BLaER1 (cell line): Measurements from ENCODE around the gene ABCG1.
A peak's percentile ranks its signal among the peaks of the same experiment; 100 is the strongest.

Experiments used
- H3K27ac ChIP-seq: shearing (Covaris generic); formaldehyde crosslinking; 2 replicates; pipeline ENCODE4 v1.8.1; 2022
- H3K27me3 ChIP-seq: shearing (Covaris generic); formaldehyde crosslinking; 2 replicates; pipeline ENCODE4 v1.8.1; 2022
- H3K36me3 ChIP-seq: shearing (Covaris generic); formaldehyde crosslinking; 2 replicates; pipeline ENCODE4 v1.8.1; 2022
- H3K4me1 ChIP-seq: shearing (Covaris generic); formaldehyde crosslinking; 2 replicates; pipeline ENCODE4 v1.8.1; 2022
- H3K4me2 ChIP-seq: shearing (Covaris generic); formaldehyde crosslinking; 2 replicates; pipeline ENCODE4 v1.8.1; 2022
- H3K4me3 ChIP-seq: shearing (Covaris generic); formaldehyde crosslinking; 2 replicates; pipeline ENCODE4 v1.8.1; 2022
- H3K9ac ChIP-seq: shearing (Covaris generic); formaldehyde crosslinking; 2 replicates; pipeline ENCODE4 v1.8.1; 2022
- H3K9me3 ChIP-seq: shearing (Covaris generic); formaldehyde crosslinking; 2 replicates; pipeline ENCODE4 v1.8.1; 2022
- H4K20me1 ChIP-seq: shearing (Covaris generic); formaldehyde crosslinking; 2 replicates; pipeline ENCODE4 v1.8.1; 2022
- Cebpa-rat ChIP-seq: shearing (Covaris generic); IDR thresholded peaks from 2 replicates; pipeline ENCODE4 v1.8.1; 2022

ABCG1 gene

DNA sequence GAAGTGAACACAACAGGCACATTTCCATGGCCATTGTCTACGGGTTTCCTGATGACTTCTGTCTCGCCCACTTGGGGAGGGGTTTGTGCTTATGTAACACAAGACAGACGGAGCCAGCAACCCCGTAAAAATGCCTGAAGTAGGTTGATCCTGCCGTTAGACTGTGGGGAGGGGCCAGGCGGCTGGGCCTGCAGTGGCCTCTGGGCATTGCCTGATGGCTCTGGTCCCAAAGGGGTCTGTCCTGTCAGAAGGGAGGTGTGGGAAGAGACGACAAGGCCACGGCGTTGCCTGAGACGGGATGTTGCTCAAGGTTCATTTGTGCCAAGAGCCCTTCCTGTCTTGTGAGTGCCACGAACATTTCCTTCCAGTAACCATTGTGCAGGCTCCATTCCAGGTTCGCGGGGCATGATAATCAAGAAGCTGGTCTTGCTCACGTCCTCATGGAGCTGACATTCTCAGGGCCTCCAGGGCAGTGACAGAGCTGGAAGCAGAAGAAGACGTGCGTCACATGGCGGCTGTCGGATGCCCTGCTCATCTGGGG is 44.7 kb downstream of the ABCG1 start:
- H3K27ac ChIP-seq = no peak overlapping the region
- peaks cover 90% of the 10 kb centered on the region for H3K4me1 ChIP-seq
- no peak for TF ChIP-seq Cebpa-rat

DNA sequence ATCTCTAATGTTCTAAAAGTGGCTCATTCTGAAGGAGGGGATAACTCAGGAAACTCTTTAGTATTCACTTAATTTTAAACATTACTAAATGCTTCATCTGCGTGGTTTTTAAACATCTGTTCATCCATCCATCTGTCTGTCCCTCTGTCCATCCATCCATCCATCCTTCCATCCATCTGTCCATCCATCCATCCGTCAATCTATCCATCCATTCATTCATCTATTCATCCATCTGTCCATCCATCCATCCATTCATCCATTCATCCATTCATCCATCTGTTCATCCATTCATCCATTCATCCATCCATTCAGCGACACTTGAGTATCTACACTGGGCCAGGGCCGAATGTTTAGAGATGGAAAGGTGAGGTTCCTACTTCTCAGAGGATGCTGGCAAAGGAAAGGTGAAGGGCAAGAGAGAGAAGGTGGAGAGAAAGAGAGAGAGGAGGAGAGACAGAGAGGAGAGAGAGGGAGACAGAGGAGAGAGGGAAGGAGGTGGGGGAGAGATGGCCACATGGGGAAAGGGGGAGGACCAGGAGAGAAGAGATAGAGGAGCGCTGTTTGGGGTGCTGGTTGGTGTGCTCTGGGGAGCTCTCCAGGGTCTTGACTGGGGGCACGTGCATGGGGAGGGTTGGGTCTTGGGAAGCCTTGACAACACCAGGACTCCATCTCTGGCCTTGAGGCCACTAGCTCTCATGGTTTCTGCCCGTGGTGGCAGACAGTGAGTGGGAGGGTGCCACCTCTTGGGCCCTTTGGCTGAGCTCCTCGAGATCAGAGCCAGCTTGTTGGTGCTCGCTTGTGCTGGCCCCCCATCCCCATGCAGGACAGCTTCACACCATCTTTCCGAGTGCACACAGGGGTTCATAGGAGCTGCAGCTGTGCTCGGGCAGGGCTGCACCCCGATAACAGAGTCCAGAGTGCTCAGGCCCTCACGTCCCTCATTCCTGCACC is 45.6 kb downstream of the ABCG1 start:
- TF ChIP-seq Cebpa-rat = no peak
- peaks cover 96% of the 10 kb centered on the region for H4K20me1 ChIP-seq
- H3K27ac ChIP-seq = no peak overlapping the region
- peaks cover 26% of the 10 kb centered on the region for H3K36me3 ChIP-seq
- peak overlapping the region; percentile 85; the same call in 1 of the 2 replicates for H3K4me2 ChIP-seq
- H3K27me3 ChIP-seq = no peaks in the 10 kb centered on the region
- H3K9me3 ChIP-seq = no peaks in the 10 kb centered on the region
- peaks cover 90% of the 10 kb centered on the region for H3K4me1 ChIP-seq
- no peak overlapping the region for H3K4me3 ChIP-seq
- no peak overlapping the region for H3K9ac ChIP-seq

More for the DNA sequence above, 44.7 kb downstream of the ABCG1 start:
- peak overlapping the region; percentile 56 for H3K4me2 ChIP-seq
- H3K9ac ChIP-seq = no peak overlapping the region
- peaks cover 96% of the 10 kb centered on the region for H4K20me1 ChIP-seq
- no peaks in the 10 kb centered on the region for H3K9me3 ChIP-seq
- no peaks in the 10 kb centered on the region for H3K27me3 ChIP-seq
- no peak overlapping the region for H3K4me3 ChIP-seq
- H3K36me3 ChIP-seq = peaks cover 26% of the 10 kb centered on the region

DNA sequence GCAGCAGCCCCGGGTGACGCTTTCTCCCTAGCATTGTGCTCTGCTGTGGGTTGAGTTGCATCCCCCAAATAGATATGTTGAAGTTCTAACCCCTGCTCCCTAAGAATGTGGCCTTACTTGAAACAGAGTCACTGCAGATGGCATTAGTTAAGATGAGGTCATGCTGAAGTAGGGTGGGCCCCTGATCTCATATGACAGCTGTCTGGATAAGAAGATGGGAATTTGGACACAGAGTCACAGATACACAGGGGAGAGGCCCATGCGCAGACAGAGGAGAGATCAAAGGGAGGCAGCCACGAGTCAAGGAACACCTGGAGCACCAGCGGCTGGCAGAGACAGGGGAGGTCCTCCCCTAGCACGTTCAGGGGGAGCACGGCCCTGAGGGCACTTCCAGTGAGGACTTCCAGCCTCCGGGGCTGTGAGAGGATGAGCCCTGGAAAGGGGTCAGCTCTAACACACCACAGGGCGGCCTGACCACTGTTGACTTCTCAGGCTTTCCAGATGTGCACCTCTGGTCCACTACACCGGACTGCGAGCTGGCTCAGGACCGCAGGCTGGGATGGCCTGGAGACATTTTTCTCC is 46.4 kb downstream of the ABCG1 start:
- H3K27me3 ChIP-seq = no peaks in the 10 kb centered on the region
- no peak for TF ChIP-seq Cebpa-rat
- no peaks in the 10 kb centered on the region for H3K9me3 ChIP-seq
- H3K4me2 ChIP-seq = peak overlapping the region; percentile 85
- H3K4me1 ChIP-seq = peaks cover 90% of the 10 kb centered on the region
- no peak overlapping the region for H3K9ac ChIP-seq
- peaks cover 26% of the 10 kb centered on the region for H3K36me3 ChIP-seq
- no peak overlapping the region for H3K27ac ChIP-seq
- peaks cover 96% of the 10 kb centered on the region for H4K20me1 ChIP-seq
- H3K4me3 ChIP-seq = no peak overlapping the region

DNA sequence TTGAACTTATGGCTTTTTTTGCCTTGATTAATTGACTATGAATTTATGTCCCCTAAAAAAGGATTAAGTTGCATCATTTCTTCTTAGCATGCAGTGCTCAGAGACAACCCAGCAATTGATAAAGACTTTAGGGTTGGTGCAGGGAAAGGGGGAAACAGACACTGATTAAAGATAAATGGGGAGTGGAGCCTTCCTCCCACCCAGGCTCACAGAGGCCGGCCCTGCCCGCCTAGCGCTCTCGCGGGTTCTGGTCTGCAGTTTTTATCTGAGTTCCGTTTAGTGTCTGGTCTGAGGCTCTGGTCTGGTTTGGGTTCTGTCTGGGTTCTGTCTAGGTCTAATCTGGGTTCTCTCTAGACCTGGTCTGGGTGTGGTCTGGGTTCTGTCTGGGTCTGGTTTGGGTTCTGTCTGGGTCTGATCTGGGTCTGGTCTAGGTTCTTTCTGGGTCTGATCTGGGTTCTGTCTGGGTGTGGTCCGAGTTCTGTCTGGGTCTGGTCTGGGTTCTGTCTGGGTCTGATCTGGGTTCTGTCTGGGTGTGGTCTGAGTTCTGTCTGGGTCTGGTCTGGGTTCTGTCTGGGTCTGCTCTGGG is 48.1 kb downstream of the ABCG1 start:
- peak overlapping the region; percentile 36; the same call in 1 of the 2 replicates for H3K4me3 ChIP-seq
- no peaks in the 10 kb centered on the region for H3K9me3 ChIP-seq
- peaks cover 91% of the 10 kb centered on the region for H3K4me1 ChIP-seq
- H4K20me1 ChIP-seq = peaks cover 93% of the 10 kb centered on the region
- no peaks in the 10 kb centered on the region for H3K27me3 ChIP-seq
- H3K9ac ChIP-seq = peak overlapping the region; percentile 62
- H3K27ac ChIP-seq = peak overlapping the region; percentile 85
- peaks cover 32% of the 10 kb centered on the region for H3K36me3 ChIP-seq
- H3K4me2 ChIP-seq = peak overlapping the region; percentile 85
- TF ChIP-seq Cebpa-rat = no peak

DNA sequence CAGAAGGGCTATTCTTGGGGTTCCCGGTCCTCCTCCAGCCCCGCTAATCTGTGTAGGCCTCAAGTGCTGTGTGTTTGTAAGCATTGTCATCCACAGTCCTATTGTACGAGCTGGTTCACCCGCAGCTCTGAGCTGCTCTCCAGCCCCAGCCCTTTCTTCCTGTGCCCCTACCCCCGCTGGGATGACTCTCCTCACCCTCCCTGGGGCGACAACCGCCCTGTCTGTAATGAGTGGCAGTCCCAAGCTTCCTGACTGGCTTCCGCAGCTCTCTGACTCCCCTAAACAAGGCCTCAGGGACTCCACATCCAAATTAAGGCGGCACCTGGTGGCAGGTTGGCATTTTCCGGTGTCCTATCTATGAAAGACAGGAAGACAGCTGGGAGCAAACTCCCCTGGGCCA is 50.4 kb downstream of the ABCG1 start:
- Histone ChIP-seq H3K4me3 (peak overlapping the region; percentile 36), H3K9ac (peak overlapping the region; percentile 62), H3K36me3 (peaks cover 48% of the 10 kb centered on the region), H3K27me3 (no peaks in the 10 kb centered on the region), H4K20me1 (peaks cover 82% of the 10 kb centered on the region), H3K9me3 (no peaks in the 10 kb centered on the region), H3K27ac (peak overlapping the region; percentile 85), H3K4me2 (peak overlapping the region; percentile 85), H3K4me1 (peaks cover 89% of the 10 kb centered on the region)
- TF ChIP-seq Cebpa-rat = no peak

DNA sequence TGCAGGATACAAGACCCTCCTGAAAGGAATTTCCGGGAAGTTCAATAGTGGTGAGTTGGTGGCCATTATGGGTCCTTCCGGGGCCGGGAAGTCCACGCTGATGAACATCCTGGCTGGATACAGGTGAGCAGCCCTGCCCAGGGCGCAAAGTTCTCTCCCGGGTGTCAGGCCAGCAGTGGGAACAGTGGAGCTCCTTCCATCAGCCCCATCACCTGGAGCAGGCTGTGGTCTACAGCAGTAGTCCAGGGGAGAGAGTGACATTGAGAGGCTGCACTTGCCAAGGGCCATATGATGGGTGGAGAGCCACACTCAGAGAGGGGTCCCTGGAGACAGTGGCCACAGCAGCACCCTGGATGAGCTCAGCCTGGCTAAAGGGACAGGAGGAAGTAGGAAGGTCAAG is 52.1 kb downstream of the ABCG1 start:
- peaks cover 74% of the 10 kb centered on the region for H3K4me1 ChIP-seq
- no peak for TF ChIP-seq Cebpa-rat
- H3K9ac ChIP-seq = no peak overlapping the region
- H3K4me3 ChIP-seq = no peak overlapping the region
- no peak overlapping the region for H3K4me2 ChIP-seq
- no peaks in the 10 kb centered on the region for H3K27me3 ChIP-seq
- H3K27ac ChIP-seq = no peak overlapping the region
- H4K20me1 ChIP-seq = peaks cover 66% of the 10 kb centered on the region
- no peaks in the 10 kb centered on the region for H3K9me3 ChIP-seq
- H3K36me3 ChIP-seq = peaks cover 52% of the 10 kb centered on the region

DNA sequence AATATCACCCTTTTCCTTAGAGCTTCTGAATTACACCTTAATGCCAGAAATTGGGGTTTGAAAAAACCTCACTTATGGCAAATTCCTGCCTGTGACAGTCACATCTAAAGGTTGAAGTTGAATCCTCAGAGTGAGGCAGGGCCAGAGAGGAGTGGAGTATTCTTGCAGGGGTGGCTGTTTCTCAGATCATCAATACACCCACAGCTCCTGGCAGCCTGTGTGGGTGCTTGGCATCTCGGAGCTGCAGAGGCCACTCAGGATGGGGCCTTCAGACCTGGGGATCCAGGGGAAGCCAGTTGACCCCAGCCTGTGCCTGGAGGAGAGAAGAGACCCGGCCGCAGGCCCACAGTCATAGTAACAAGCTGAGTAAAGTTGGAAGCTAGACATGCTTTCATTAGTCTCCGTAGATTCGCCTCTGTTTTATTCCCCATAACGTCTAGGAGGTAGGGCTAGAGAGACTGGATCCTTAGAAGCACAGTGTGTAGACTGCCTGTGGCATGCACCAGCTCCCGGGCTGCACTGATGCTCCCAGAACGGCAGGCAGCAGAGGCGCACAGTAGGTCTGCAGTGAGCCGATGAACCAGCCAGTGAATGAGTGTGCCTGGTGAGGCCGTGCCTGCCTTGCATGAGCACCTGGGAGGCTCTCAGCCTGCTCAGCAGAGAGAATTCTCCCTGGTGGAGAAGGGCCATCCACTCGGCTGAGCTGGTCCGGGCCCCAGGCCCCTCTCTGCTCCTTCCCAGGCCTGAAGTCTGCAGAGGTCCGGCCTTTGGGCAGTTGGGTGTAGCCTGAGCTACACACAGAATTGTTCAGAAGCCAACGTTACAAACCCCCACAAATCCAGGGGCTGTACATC is 53.4 kb downstream of the ABCG1 start:
- Histone ChIP-seq H3K9me3 (no peaks in the 10 kb centered on the region), H3K4me3 (no peak overlapping the region), H3K4me1 (peaks cover 74% of the 10 kb centered on the region), H3K36me3 (peaks cover 64% of the 10 kb centered on the region), H4K20me1 (peaks cover 63% of the 10 kb centered on the region), H3K27ac (peak overlapping the region; percentile 26; the same call in 1 of the 2 replicates), H3K9ac (no peak overlapping the region), H3K4me2 (no peak overlapping the region), H3K27me3 (no peaks in the 10 kb centered on the region)
- no peak for TF ChIP-seq Cebpa-rat

DNA sequence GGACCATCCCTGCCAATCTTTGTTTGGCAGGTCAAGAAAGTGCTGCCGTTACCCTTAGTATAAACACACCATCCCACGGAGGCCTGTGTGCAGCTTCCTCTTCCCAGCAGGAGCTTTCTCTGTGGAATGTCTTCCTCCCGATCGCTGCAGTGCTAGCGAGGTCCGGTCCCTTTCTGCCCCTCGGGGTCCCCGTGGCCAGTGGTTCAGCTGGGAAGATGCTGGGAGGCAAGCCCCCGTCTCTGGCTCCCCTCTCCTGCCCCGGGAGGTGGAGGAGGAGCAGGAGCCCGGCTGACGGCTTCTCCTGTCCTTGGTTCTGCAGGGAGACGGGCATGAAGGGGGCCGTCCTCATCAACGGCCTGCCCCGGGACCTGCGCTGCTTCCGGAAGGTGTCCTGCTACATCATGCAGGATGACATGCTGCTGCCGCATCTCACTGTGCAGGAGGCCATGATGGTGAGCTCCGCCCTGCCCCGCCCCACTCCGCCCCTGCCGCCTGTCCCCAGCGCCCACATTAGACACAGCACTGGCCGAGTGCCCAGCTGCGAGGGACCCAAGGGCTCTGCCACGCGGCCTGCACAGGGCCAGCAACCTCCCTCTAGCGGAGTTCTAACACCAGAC is 54.2 kb downstream of the ABCG1 start:
- Histone ChIP-seq H3K27me3 (no peaks in the 10 kb centered on the region), H3K36me3 (peaks cover 72% of the 10 kb centered on the region), H3K9ac (no peak overlapping the region), H3K4me1 (peaks cover 74% of the 10 kb centered on the region), H3K4me2 (no peak overlapping the region), H4K20me1 (peaks cover 56% of the 10 kb centered on the region), H3K4me3 (no peak overlapping the region), H3K27ac (0 out of 2 replicates have a peak overlapping the region, but pooled peaks have one; percentile 26), H3K9me3 (no peaks in the 10 kb centered on the region)
- TF ChIP-seq Cebpa-rat = no peak

DNA sequence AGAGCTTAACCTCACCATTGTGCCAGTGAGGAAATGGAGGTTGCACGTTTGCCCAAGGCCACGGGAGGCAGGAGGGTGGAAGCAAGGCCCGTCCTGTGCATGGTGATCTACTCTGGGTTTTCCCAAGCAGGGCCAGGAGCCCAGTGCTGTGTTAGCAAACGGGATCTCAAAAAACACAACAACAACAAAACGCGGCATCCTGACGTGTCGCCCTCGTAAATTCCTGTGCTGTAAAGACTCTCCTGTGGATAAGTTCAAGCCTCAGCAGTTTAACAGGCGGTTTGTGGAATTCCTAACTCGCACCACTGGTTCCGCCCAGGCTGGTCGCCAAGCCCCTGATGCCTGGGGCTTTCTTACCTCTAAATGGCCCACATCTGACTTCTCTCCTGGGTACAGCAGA is 57.1 kb downstream of the ABCG1 start:
- no peak overlapping the region for H3K4me2 ChIP-seq
- H4K20me1 ChIP-seq = peaks cover 52% of the 10 kb centered on the region
- no peak overlapping the region for H3K9ac ChIP-seq
- peaks cover 87% of the 10 kb centered on the region for H3K36me3 ChIP-seq
- peaks cover 74% of the 10 kb centered on the region for H3K4me1 ChIP-seq
- H3K27me3 ChIP-seq = no peaks in the 10 kb centered on the region
- no peak for TF ChIP-seq Cebpa-rat
- H3K4me3 ChIP-seq = no peak overlapping the region
- no peaks in the 10 kb centered on the region for H3K9me3 ChIP-seq
- H3K27ac ChIP-seq = no peak overlapping the region
